ENCODE data around the gene PDXDC1. TPM values are rescaled to one million over a fixed set of nuclear protein-coding genes. Genes with fewer than 3 reads are reported as not detected.

Gene PDXDC1
- total RNA-seq = 109 and 132 TPM in 2 replicates

GRCh38 chr16:14974656-14975417 is at the start of gene PDXDC1:
Gene PDXDC1, plus strand, starts transcription at chr16:14975026. Its CDS starts 174 bp downstream, at chr16:14975200.

GRCh38 chr16:14937143-14937542 is 37.7 kb upstream of the PDXDC1 start, which contains the start of gene NPIPA1:
Gene NPIPA1, plus strand, starts transcription at chr16:14937443. Its CDS starts 0 bp downstream, at chr16:14937443.

GRCh38 chr16:15093955-15094827 is 119.4 kb downstream of the PDXDC1 start, which contains the start of gene RRN3:
Gene RRN3, minus strand, starts transcription at chr16:15094272. Its CDS starts 39 bp downstream, at chr16:15094233.

Other genes with a start within 250 kb of the PDXDC1 start
- gene NPIPA2, start 232.5 kb upstream of the PDXDC1 start, total RNA-seq = not detected in 2 replicates
- gene NOMO1, start 141.3 kb upstream of the PDXDC1 start, total RNA-seq = 83.4 and 113 TPM in 2 replicates
- 18.4 and 52.7 TPM in 2 replicates for gene NPIPA1, start 37.6 kb upstream of the PDXDC1 start, total RNA-seq
- gene NTAN1, start 81.0 kb downstream of the PDXDC1 start, total RNA-seq = 52.4 and 67.5 TPM in 2 replicates
- 36.2 and 44.3 TPM in 2 replicates for gene RRN3, start 119.2 kb downstream of the PDXDC1 start, total RNA-seq

All from regular cardiac myocyte (primary cell).